Spinal cord (tissue), 10 donors: ENCODE data around the gene ATAD3B. TPM values are rescaled to one million over a fixed set of nuclear protein-coding genes. Genes with fewer than 3 reads are reported as not detected.
"Not testable (repeated sequence)": the region's sequence is repeated elsewhere in the genome, so short reads cannot be mapped to it uniquely, and the experiment has no call there.

ENCODE experiments used
- DNase-seq, 6 donors: peaks; one replicate each; pipeline versions ENCODE4 v3.0.0 to v3.0.0-alpha.2; 2013 to 2015; ENCODE audit warnings: low spot score in 6 of 6, low read depth in 4 of 6
- H3K27ac ChIP-seq: one replicate; pipeline ENCODE4 v1.5.1; 2013; ENCODE audit warnings: low read depth, low read length, control low read depth
- H3K27me3 ChIP-seq: one replicate; pipeline ENCODE4 v1.6.1; 2013; ENCODE audit warnings: low read length; ENCODE audit not compliant: control insufficient read depth, insufficient read depth
- H3K36me3 ChIP-seq: one replicate; pipeline ENCODE4 v1.6.1; 2013; ENCODE audit warnings: low read length; ENCODE audit not compliant: control insufficient read depth, insufficient read depth
- H3K4me1 ChIP-seq: one replicate; pipeline ENCODE4 v1.6.1; 2013; ENCODE audit warnings: low read length; ENCODE audit not compliant: control insufficient read depth, insufficient read depth
- H3K4me3 ChIP-seq: one replicate; pipeline ENCODE4 v1.5.1; 2013; ENCODE audit warnings: low read depth, low read length, control low read depth
- H3K9me3 ChIP-seq: one replicate; pipeline ENCODE4 v1.6.1; 2013; ENCODE audit warnings: low read length; ENCODE audit not compliant: control insufficient read depth, insufficient read depth
- WGBS: methylation state at CpG from one replicate; pipeline ENCODE4 v1.1.5; 2013; ENCODE audit warnings: missing lambda C conversion rate; ENCODE audit not compliant: insufficient coverage; 5-methylcytosine and 5-hydroxymethylcytosine counted together
- polyA plus RNA-seq, 2 donors: library from polyadenylated mRNA; unstranded; fragments of 120-200 nt; gene quantifications; one replicate each; pipeline ENCODE4 v1.2.1, GENCODE V29; 2013; ENCODE audit not compliant: insufficient read length in 2 of 2
- total RNA-seq, 2 donors: library from RNA; depleted of rRNA in 1 of 2; stranded (reverse); fragments of 120-200 nt in 1 of 2; fragments of >200 nt in 1 of 2; gene quantifications; one replicate each; pipeline versions ENCODE4 v1.2.3 to v1.2.4, GENCODE V29; 2013 to 2014
- donor health status: healthy.

The ATAD3B gene
- total and polyA plus RNA-seq, 4 donors, result 9.8 to 37.8 (median 19.1) TPM

GRCh38 chr1:1528301-1529267 is 57.0 kb downstream of the ATAD3B start:
- no peaks in the 10 kb centered on the region for H3K4me1 ChIP-seq
- H3K9me3 ChIP-seq, result peaks cover 1% of the 10 kb centered on the region
- H3K4me3 ChIP-seq, result no peak overlapping the region
- no peak for DNase-seq
- H3K36me3 ChIP-seq, result peaks cover 73% of the 10 kb centered on the region
- no peaks in the 10 kb centered on the region for H3K27me3 ChIP-seq
- WGBS, result 88% methylated on average over 34 of the region's 37 CpGs
- H3K27ac ChIP-seq, result no peak overlapping the region

DNA sequence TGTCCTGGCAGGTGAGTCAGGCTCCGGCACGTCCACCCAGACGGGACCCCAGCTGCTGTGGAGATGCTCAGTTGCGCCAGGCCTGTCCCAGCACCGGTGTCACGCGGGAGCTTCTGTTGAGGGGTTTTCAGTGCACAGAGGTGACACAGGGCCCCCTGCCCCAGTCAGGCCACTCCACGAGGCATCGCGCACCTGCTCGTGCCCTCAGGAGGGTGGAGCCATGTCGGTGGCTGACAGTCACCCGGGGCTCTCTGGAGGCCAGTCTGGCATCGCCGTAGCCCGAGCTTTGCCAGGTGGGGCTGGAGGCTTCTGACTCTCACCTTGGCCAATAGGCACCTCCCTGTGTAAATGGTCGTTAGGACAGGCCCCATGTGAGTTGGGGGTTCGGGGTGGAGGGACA is 57.8 kb downstream of the ATAD3B start:
- Histone ChIP-seq H3K27ac (no peak overlapping the region), H3K9me3 (peaks cover 1% of the 10 kb centered on the region), H3K27me3 (no peaks in the 10 kb centered on the region), H3K4me3 (no peak overlapping the region), H3K4me1 (no peaks in the 10 kb centered on the region), H3K36me3 (peaks cover 75% of the 10 kb centered on the region)
- no peak for DNase-seq
- 98% methylated on average over 14 of the region's 18 CpGs for WGBS

DNA sequence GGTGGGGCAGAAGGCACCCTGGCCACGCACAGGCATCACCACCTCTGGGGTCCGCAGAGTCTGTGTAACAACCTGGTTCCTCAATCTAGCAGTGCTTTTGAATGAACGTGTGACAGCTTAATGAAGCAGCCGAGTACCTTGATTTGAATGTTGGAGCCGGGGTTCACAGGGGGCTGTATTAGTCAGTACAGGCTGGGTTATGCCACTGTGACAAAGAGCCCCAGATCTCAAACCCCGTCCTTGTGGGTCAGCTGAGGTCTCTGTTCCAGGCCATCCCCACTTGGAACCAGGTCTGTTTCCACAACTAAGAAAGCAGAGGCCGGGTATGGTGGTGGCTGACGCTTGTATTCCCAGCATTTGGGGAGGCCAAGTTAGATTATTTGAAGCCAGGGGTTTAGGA is 58.4 kb downstream of the ATAD3B start:
- WGBS, result 97% methylated on average over 7 of the region's 8 CpGs
- H3K27ac ChIP-seq, result no peak overlapping the region

GRCh38 chr1:1531947-1532346 is 60.4 kb downstream of the ATAD3B start:
- no peak overlapping the region for H3K27ac ChIP-seq
- H3K36me3 ChIP-seq, result peaks cover 78% of the 10 kb centered on the region

More for the DNA sequence above, 58.4 kb downstream of the ATAD3B start:
- DNase-seq, result no peak
- H3K4me3 ChIP-seq, result no peak overlapping the region
- H3K27me3 ChIP-seq, result no peaks in the 10 kb centered on the region
- H3K36me3 ChIP-seq, result peaks cover 77% of the 10 kb centered on the region
- H3K4me1 ChIP-seq, result no peaks in the 10 kb centered on the region
- peaks cover 1% of the 10 kb centered on the region for H3K9me3 ChIP-seq

GRCh38 chr1:1533176-1533893 is 61.8 kb downstream of the ATAD3B start:
- DNase-seq, H3K27ac ChIP-seq, H3K27me3 ChIP-seq, H3K9me3 ChIP-seq, H3K4me3 ChIP-seq, H3K4me1 ChIP-seq: not testable (repeated sequence)
- H3K36me3 ChIP-seq, result peaks cover 79% of the 10 kb centered on the region
- WGBS, result 78% methylated on average over 11 of the region's 22 CpGs

More at GRCh38 chr1:1531947-1532346, 60.4 kb downstream of the ATAD3B start:
- Histone ChIP-seq H3K9me3 (peaks cover 1% of the 10 kb centered on the region), H3K27me3 (no peaks in the 10 kb centered on the region), H3K4me1 (no peaks in the 10 kb centered on the region), H3K4me3 (no peak overlapping the region)
- DNase-seq, result no peak
- 100% methylated on average over 2 of the region's 4 CpGs for WGBS

- not testable (repeated sequence) for H3K27ac ChIP-seq
- H3K36me3 ChIP-seq, result peaks cover 79% of the 10 kb centered on the region
- whole genome bisulfite sequencing, result 94% methylated on average over 6 of the region's 18 CpGs
Measured at GRCh38 chr1:1533894-1534291, 62.3 kb downstream of the ATAD3B start.

GRCh38 chr1:1534401-1535154 is 63.0 kb downstream of the ATAD3B start:
- Histone ChIP-seq H3K4me1 (peaks cover 14% of the 10 kb centered on the region), H3K9me3 (peaks cover 1% of the 10 kb centered on the region), H3K27ac (no peak overlapping the region), H3K27me3 (no peaks in the 10 kb centered on the region), H3K4me3 (no peak overlapping the region), H3K36me3 (peaks cover 78% of the 10 kb centered on the region)
- 86% methylated on average over 18 of the region's 31 CpGs for WGBS
- DNase-seq, result no peak

More at GRCh38 chr1:1533894-1534291, 62.3 kb downstream of the ATAD3B start:
- not testable (repeated sequence) for H3K9me3 ChIP-seq, DNase-seq, H3K27me3 ChIP-seq, H3K4me3 ChIP-seq, H3K4me1 ChIP-seq

- Histone ChIP-seq H3K4me3 (no peak overlapping the region), H3K4me1 (peaks cover 14% of the 10 kb centered on the region), H3K27me3 (no peaks in the 10 kb centered on the region), H3K36me3 (peaks cover 70% of the 10 kb centered on the region), H3K27ac (no peak overlapping the region), H3K9me3 (peaks cover 1% of the 10 kb centered on the region)
- 94% methylated on average over 54 of the region's 66 CpGs for WGBS
- DNase-seq, result no peak
Measured at GRCh38 chr1:1535201-1536018, 63.8 kb downstream of the ATAD3B start.
